Stimulated activated effector memory CD8-positive, alpha-beta T cell treated with anti-CD3 and anti-CD28 coated beads, Interleukin-12 subunit alpha, Interleukin-12 subunit beta, amount 100 ng/mL, for 72 hours (primary cell): ENCODE data around the gene ACTG2.
"Not testable (repeated sequence)": the region's sequence is repeated elsewhere in the genome, so short reads cannot be mapped to it uniquely, and the experiment has no call there.

Experiments used
- ATAC-seq: fragments of 150-1000 bp; cut with Tn5 transposase; 2 replicates; pipeline ENCODE4 v1.10.0; 2021
- DNase-seq, 2 donors: peaks; one replicate each; pipeline ENCODE4 v3.0.0; 2021 to 2022; ENCODE audit warnings: low spot score in 2 of 2
- H3K27ac Mint-ChIP-seq: one replicate; pipeline ENCODE4 v1.8.0; 2022; ENCODE audit warnings: mild to moderate bottlenecking, mixed read lengths
- H3K36me3 Mint-ChIP-seq: one replicate; pipeline ENCODE4 v1.8.0; 2022; ENCODE audit warnings: mild to moderate bottlenecking, mixed read lengths
- H3K4me1 Mint-ChIP-seq: one replicate; pipeline ENCODE4 v1.8.0; 2022; ENCODE audit warnings: mixed read lengths
- H3K4me3 Mint-ChIP-seq: one replicate; pipeline ENCODE4 v1.8.0; 2022; ENCODE audit warnings: mild to moderate bottlenecking, mixed read lengths
- H3K9me3 Mint-ChIP-seq: one replicate; pipeline ENCODE4 v1.8.0; 2022; ENCODE audit warnings: mixed read lengths

The ACTG2 gene

DNA sequence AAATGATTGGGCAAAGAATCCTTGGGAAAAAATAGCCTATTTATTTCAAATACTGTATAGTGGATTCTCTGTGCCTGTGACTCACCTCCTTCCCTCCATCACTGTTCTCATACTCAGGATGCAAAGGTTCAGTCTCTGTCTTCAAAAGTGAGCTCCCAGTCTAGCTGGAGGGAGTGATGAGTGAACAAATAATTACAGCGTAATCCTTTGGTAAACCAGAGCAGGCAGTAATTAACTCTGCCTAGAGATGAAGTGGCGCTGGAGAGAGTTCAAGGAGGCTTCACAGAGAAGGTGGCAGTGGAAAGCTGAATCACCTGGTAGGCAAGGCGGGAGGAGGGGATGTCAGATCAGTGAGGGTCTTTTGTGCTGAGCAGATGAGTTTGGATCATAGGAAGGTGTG is 40.4 kb downstream of the ACTG2 start:
- H3K9me3 Mint-ChIP-seq = no peaks in the 10 kb centered on the region
- no peak overlapping the region for H3K27ac Mint-ChIP-seq
- peaks cover 75% of the 10 kb centered on the region for H3K4me1 Mint-ChIP-seq
- no peak for ATAC-seq
- peaks cover 50% of the 10 kb centered on the region for H3K36me3 Mint-ChIP-seq
- no peak for DNase-seq
- H3K4me3 Mint-ChIP-seq = peak overlapping the region; percentile 50

DNA sequence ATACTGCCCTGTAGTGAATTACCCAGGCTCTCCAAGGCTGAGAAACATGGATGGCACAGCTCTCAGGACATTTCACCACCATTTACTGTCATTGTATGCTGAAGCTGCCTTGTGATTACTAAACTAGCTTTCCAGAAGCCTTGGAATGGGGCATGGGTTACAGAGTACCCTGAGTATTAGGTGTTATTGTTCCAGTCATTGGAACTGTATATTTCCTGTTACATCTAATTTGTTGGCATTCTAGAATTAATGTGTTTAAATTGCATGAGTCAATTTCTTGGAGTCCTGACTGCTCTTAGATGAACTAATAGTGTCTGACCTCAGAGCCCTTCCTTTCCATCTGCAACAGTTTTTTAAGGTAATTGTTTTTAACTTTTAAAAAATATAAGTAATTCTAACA is 42.8 kb downstream of the ACTG2 start:
- Mint-ChIP-seq H3K36me3 (peaks cover 56% of the 10 kb centered on the region), H3K9me3 (no peaks in the 10 kb centered on the region), H3K4me3 (no peak overlapping the region), H3K27ac (peak overlapping the region; percentile 35), H3K4me1 (peaks cover 71% of the 10 kb centered on the region)
- ATAC-seq (no peak), DNase-seq (no peak)

GRCh38 chr2:73937103-73937885 is 44.5 kb downstream of the ACTG2 start:
- Mint-ChIP-seq H3K9me3 (no peaks in the 10 kb centered on the region), H3K4me1 (peaks cover 70% of the 10 kb centered on the region), H3K4me3 (no peak overlapping the region), H3K36me3 (peaks cover 60% of the 10 kb centered on the region), H3K27ac (no peak overlapping the region)
- ATAC-seq (no peak), DNase-seq (no peak)

DNA sequence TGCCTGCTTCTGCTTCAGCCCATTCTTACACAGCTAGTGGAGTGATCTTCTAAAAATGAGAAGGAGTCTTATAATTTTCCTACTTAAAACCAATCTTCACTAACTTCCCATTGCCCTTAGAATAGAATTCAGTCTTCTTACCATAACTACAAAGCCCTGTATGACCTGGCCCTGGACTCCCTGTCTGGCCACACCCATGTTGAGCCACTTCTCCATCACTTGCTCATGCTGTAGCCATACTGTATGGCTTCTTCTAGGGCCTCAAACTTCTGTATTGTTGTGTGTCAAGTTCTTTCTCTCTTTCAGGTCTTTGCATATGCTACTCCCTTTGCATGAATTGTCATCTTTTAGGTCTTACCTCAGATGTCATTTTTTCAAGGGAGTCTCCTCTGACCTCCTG is 45.1 kb downstream of the ACTG2 start:
- no peak for ATAC-seq
- H3K27ac Mint-ChIP-seq = no peak overlapping the region
- H3K9me3 Mint-ChIP-seq = no peaks in the 10 kb centered on the region
- DNase-seq = no peak
- peaks cover 60% of the 10 kb centered on the region for H3K36me3 Mint-ChIP-seq
- no peak overlapping the region for H3K4me3 Mint-ChIP-seq
- H3K4me1 Mint-ChIP-seq = peaks cover 72% of the 10 kb centered on the region

- Mint-ChIP-seq H3K27ac (peak overlapping the region; percentile 21), H3K36me3 (peaks cover 60% of the 10 kb centered on the region), H3K4me3 (no peak overlapping the region), H3K9me3 (no peaks in the 10 kb centered on the region), H3K4me1 (peaks cover 69% of the 10 kb centered on the region)
- no peak for DNase-seq
- peak; percentile 98 for ATAC-seq
Measured at GRCh38 chr2:73938718-73939352, 46.0 kb downstream of the ACTG2 start.

DNA sequence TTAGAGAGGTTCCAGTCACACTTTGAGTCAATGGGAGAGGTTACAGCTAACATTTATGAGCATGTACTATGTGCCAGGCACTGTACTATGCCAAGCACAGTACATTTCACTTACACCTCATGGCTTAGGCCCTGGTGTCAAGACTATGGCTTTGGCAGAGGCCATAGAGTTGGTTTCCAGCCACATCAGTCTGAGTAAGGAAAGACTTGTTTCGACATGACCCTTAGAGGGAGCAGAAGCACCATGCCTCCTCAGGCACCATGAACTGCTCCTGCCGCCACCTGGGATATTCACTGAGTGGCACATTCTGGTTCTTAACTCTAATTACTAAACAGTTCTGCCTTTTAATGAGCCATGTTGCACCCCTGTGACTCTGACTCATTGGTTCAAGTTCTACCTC is 46.6 kb downstream of the ACTG2 start:
- H3K36me3 Mint-ChIP-seq = peaks cover 59% of the 10 kb centered on the region
- no peaks in the 10 kb centered on the region for H3K9me3 Mint-ChIP-seq
- peak overlapping the region; percentile 21 for H3K27ac Mint-ChIP-seq
- ATAC-seq = peak; percentile 78
- peaks cover 74% of the 10 kb centered on the region for H3K4me1 Mint-ChIP-seq
- peak overlapping the region; percentile 21 for H3K4me3 Mint-ChIP-seq
- DNase-seq = no peak

DNA sequence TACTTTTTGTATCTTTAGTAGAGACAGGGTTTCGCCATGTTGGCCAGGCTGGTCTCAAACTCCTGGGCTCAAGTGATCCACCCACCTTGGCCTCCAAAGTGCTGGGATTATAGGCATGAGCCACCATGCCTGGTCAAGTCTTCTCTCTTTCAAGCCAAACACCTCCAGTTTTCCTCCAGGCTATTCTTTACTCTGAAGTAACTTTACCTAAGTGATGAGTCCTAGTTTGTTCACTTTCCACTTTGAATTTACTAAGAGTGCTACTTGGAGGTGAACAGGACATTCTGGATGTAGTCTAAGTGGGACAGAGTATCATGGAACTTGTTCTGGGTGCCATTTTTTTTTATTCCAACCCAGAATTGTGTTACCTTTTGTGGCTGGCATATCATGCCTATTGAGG is 47.3 kb downstream of the ACTG2 start:
- not testable (repeated sequence) for H3K9me3 Mint-ChIP-seq, ATAC-seq, DNase-seq, H3K27ac Mint-ChIP-seq
- peak overlapping the region; percentile 21 for H3K4me3 Mint-ChIP-seq
- H3K36me3 Mint-ChIP-seq = peaks cover 60% of the 10 kb centered on the region
- peaks cover 80% of the 10 kb centered on the region for H3K4me1 Mint-ChIP-seq

GRCh38 chr2:73942664-73943063 is 49.9 kb downstream of the ACTG2 start:
- peaks cover 66% of the 10 kb centered on the region for H3K4me1 Mint-ChIP-seq
- no peak for DNase-seq
- peaks cover 77% of the 10 kb centered on the region for H3K36me3 Mint-ChIP-seq
- peak overlapping the region; percentile 7 for H3K4me3 Mint-ChIP-seq
- no peak for ATAC-seq
- H3K9me3 Mint-ChIP-seq = no peaks in the 10 kb centered on the region
- H3K27ac Mint-ChIP-seq = peak overlapping the region; percentile 77

- ATAC-seq (peak; percentile 99), DNase-seq (no peak)
- H3K36me3 Mint-ChIP-seq = peaks cover 89% of the 10 kb centered on the region
- H3K9me3 Mint-ChIP-seq = no peaks in the 10 kb centered on the region
- peaks cover 57% of the 10 kb centered on the region for H3K4me1 Mint-ChIP-seq
- peak overlapping the region; percentile 3 for H3K27ac Mint-ChIP-seq
- peak overlapping the region; percentile 44 for H3K4me3 Mint-ChIP-seq
Measured at GRCh38 chr2:73944714-73945113, 51.9 kb downstream of the ACTG2 start.

DNA sequence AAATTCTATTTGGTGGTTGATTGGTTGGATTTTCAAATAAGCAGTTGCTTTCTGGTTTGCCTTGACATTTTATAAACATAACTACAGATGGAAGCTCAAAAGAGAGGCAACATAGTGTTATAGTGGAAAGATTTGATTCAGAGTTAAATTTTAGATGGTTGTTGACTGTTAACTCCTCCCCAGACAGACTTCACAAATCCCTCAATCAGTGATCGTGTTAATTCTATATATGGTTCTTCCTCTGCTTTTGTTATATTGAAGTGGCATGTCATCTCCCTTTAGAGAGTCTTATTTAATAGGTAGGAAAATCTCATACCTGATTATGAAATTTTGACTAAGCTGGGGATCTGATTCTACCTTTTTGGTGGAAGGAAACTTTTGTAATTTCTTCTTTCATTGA is 53.4 kb downstream of the ACTG2 start:
- Mint-ChIP-seq H3K36me3 (peaks cover 92% of the 10 kb centered on the region), H3K4me1 (peaks cover 52% of the 10 kb centered on the region), H3K9me3 (no peaks in the 10 kb centered on the region), H3K27ac (no peak overlapping the region), H3K4me3 (no peak overlapping the region)
- no peak for ATAC-seq
- no peak for DNase-seq

- peaks cover 92% of the 10 kb centered on the region for H3K36me3 Mint-ChIP-seq
- DNase-seq = no peak
- H3K4me3 Mint-ChIP-seq = no peak overlapping the region
- peaks cover 52% of the 10 kb centered on the region for H3K4me1 Mint-ChIP-seq
- ATAC-seq = no peak
- no peak overlapping the region for H3K27ac Mint-ChIP-seq
- H3K9me3 Mint-ChIP-seq = no peaks in the 10 kb centered on the region
Measured at GRCh38 chr2:73946666-73947065, 53.9 kb downstream of the ACTG2 start.

DNA sequence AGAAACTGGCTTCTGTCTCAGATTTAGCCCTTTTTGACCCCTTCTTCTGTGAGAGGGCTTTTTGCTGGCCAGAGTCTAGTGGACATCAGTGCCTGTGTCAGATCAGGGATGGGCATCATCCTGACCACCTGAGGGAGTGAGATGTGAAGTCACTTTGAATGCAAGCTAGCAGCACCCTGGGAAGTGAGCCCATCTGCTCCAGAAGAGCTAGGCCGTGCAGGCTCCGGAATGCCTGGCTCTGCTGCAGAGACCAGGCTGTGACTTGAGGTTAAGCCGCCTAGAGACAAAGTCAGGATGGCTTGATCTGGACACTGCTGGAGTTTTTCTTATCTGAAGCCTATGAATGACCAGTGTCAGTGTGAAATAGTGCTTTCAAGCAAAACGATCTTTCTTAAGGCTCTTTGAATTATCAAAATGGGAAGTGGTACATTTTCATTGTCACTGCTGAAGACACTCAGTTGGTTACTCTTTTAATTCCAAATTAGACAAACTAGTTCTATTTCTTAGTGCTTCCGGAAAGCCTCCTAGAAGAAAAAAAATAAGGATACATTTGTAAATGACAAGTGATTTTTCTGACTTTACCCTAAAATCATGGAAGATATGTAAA is 54.7 kb downstream of the ACTG2 start:
- Mint-ChIP-seq H3K36me3 (peaks cover 92% of the 10 kb centered on the region), H3K27ac (no peak overlapping the region), H3K9me3 (no peaks in the 10 kb centered on the region), H3K4me1 (peaks cover 54% of the 10 kb centered on the region), H3K4me3 (no peak overlapping the region)
- ATAC-seq = no peak
- no peak for DNase-seq

GRCh38 chr2:73949802-73950201 is 57.0 kb downstream of the ACTG2 start:
- H3K4me1 Mint-ChIP-seq = peaks cover 44% of the 10 kb centered on the region
- H3K36me3 Mint-ChIP-seq = peaks cover 93% of the 10 kb centered on the region
- no peaks in the 10 kb centered on the region for H3K9me3 Mint-ChIP-seq
- peak overlapping the region; percentile 17 for H3K27ac Mint-ChIP-seq
- no peak overlapping the region for H3K4me3 Mint-ChIP-seq
- no peak for DNase-seq
- ATAC-seq = no peak

DNA sequence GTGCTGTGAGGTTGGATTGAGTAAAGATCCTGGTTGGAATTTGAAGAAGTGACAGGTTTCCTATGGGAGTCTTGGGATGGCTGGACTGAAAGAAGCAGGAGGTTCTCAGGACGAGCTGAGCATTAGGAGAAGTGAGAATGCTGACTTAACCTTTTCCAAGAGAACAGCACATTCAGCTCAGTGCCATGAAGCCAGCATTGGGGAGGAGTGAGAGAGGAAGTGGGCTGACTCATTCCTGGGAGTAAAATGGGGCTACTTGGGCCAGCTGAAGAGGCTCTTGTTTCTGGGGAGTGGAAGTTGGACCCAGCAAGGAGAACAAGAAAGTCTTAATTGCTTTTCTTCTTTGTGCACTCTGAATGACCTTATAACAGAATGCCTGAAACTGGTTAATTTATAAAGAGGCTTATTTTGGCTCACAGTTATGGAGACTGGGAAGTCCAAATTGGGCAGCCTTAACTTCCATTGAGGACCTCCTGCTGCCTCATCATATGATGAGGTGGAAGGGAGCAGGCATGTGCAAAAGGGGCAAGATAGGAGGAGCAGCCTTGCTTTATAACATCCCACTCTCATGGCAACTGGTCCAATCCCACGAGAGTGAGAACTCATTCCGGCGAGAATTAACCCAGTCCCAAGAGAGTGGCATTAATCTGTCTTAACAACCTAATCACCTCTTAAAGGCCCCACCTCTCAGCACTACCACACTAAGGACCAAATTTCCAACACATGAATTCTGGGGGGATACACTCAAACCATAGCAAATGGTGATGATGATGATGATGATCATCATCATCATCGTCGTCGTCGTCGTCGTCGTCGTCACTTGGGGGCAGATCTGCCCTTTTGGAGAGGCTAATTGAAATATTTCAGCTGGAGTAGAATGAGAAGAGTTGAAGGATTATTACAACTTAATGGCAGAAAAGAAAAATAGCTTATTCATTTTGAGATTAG is 60.0 kb downstream of the ACTG2 start:
- no peak overlapping the region for H3K4me3 Mint-ChIP-seq
- peak overlapping the region; percentile 70 for H3K27ac Mint-ChIP-seq
- peaks cover 44% of the 10 kb centered on the region for H3K4me1 Mint-ChIP-seq
- no peaks in the 10 kb centered on the region for H3K9me3 Mint-ChIP-seq
- ATAC-seq (no peak), DNase-seq (no peak)
- peaks cover 100% of the 10 kb centered on the region for H3K36me3 Mint-ChIP-seq
